Right lobe of liver (tissue), 4 donors: Measurements from ENCODE around the gene NEO1.

Experiments
- POLR2A ChIP-seq: fragments of 450-650 bp; IDR thresholded peaks from one replicate; pipeline ENCODE4 v1.6.1; 2017; ENCODE audit warnings: antibody characterized with exemption, mild to moderate bottlenecking
- TF ChIP-seq, protein P1 (sequence below), 4 donors: fragments of 200-600 bp in 3 of 4; fragments of 450-650 bp in 1 of 4; IDR thresholded peaks; one replicate each; pipeline versions ENCODE4 v1.5.1 to v1.8.0; 2016 to 2022; ENCODE audit warnings: antibody characterized with exemption in 4 of 4, mild to moderate bottlenecking in 2 of 4
- donor health status: DM: no; HTN: no; CAD: no.
- donor health status: DM: no; HTN: no; CAD: no.
- donor health status: DM: no; HTN: yes; CAD: no.

GRCh38 chr15:73341886-73342600 is 289.8 kb downstream of the NEO1 start:
- TF ChIP-seq, protein P1, sequence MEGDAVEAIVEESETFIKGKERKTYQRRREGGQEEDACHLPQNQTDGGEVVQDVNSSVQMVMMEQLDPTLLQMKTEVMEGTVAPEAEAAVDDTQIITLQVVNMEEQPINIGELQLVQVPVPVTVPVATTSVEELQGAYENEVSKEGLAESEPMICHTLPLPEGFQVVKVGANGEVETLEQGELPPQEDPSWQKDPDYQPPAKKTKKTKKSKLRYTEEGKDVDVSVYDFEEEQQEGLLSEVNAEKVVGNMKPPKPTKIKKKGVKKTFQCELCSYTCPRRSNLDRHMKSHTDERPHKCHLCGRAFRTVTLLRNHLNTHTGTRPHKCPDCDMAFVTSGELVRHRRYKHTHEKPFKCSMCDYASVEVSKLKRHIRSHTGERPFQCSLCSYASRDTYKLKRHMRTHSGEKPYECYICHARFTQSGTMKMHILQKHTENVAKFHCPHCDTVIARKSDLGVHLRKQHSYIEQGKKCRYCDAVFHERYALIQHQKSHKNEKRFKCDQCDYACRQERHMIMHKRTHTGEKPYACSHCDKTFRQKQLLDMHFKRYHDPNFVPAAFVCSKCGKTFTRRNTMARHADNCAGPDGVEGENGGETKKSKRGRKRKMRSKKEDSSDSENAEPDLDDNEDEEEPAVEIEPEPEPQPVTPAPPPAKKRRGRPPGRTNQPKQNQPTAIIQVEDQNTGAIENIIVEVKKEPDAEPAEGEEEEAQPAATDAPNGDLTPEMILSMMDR (IDR thresholded peaks at IDR 0.05) = no peak
- TF ChIP-seq POLR2A = no peak
